IMR-90 (cell line): Measurements from ENCODE around the gene CDC6. TPM values are rescaled to one million over a fixed set of nuclear protein-coding genes. Genes with fewer than 3 reads are reported as not detected.

Source experiments
- ATAC-seq: fragments of 200-7000 bp; cut with Tn5 transposase; 2 replicates; pipeline ENCODE4 v1.9.1; 2020; ENCODE audit warnings: low read depth, mild to moderate bottlenecking, moderate library complexity
- BruUV-seq: library from RNA; stranded (reverse); fragments of 400-500 nt; replicated peaks from 2 replicates; lab custom pipeline; 2021; lab: Mats Ljungman, UMichigan
- CTCF ChIA-PET: fragments of 300-600 bp; formaldehyde crosslinking; extraction: SDS; loops from one replicate; lab custom pipeline; 2021; ENCODE audit warnings: antibody characterized with exemption; lab: Yijun Ruan, JAX
- POLR2A ChIA-PET: fragments of 300-600 bp; sonication (Branson Sonifier 250); formaldehyde crosslinking; loops from one replicate; lab custom pipeline; 2022; ENCODE audit warnings: antibody characterized with exemption; ENCODE audit not compliant: unreplicated experiment; lab: Charles Lee
- DNase-seq: peaks from one replicate; pipeline ENCODE4 v3.0.0; 2013
- H2AFZ ChIP-seq: replicated peaks from 2 replicates; pipeline ENCODE3; 2013; ENCODE audit warnings: low read length, mild to moderate bottlenecking; ENCODE audit not compliant: poor library complexity
- H2AK5ac ChIP-seq: 2 replicates; pipeline ENCODE4 v1.6.1; 2013; ENCODE audit warnings: low read depth, low read length, inconsistent platforms
- H2AK9ac ChIP-seq: replicated peaks from 2 replicates; pipeline ENCODE3; 2013; ENCODE audit warnings: mild to moderate bottlenecking, low read depth, low read length, moderate library complexity; ENCODE audit not compliant: poor library complexity
- H2BK120ac ChIP-seq: 2 replicates; pipeline ENCODE4 v1.6.1; 2013; ENCODE audit warnings: low read depth, low read length, inconsistent platforms
- H2BK15ac ChIP-seq: 3 replicates; pipeline ENCODE4 v1.6.1; 2013; ENCODE audit warnings: low read depth, low read length, inconsistent platforms
- H2BK20ac ChIP-seq: 2 replicates; pipeline ENCODE4 v1.6.1; 2013; ENCODE audit warnings: low read depth, mild to moderate bottlenecking, inconsistent platforms, low read length, moderate library complexity
- H2BK5ac ChIP-seq: 2 replicates; pipeline ENCODE4 v1.6.1; 2013; ENCODE audit warnings: mild to moderate bottlenecking, low read depth, low read length, inconsistent platforms; ENCODE audit not compliant: poor library complexity, severe bottlenecking
- H3K14ac ChIP-seq: replicated peaks from 2 replicates; pipeline ENCODE4 v1.6.1; 2013; ENCODE audit warnings: low read depth, low read length, inconsistent platforms
- H3K18ac ChIP-seq: 2 replicates; pipeline ENCODE4 v1.6.1; 2013; ENCODE audit warnings: low read depth, low read length, control low read depth
- H3K23ac ChIP-seq: 2 replicates; pipeline ENCODE4 v1.6.1; 2013; ENCODE audit warnings: low read depth, low read length, inconsistent platforms
- H3K27ac ChIP-seq: 2 replicates; pipeline ENCODE4 v1.5.1; 2013; ENCODE audit warnings: mild to moderate bottlenecking, control low read depth, low read length; ENCODE audit not compliant: insufficient read depth
- H3K27me3 ChIP-seq: 2 replicates; pipeline ENCODE4 v1.6.1; 2013; ENCODE audit warnings: low read length; ENCODE audit not compliant: control insufficient read depth, insufficient read depth
- H3K36me3 ChIP-seq: 2 replicates; pipeline ENCODE4 v1.6.1; 2013; ENCODE audit warnings: low read length, mixed read lengths; ENCODE audit not compliant: control insufficient read depth, insufficient read depth
- H3K4ac ChIP-seq: 2 replicates; pipeline ENCODE4 v1.6.1; 2013; ENCODE audit warnings: low read depth, low read length, inconsistent platforms
- H3K4me1 ChIP-seq: 2 replicates; pipeline ENCODE4 v1.6.1; 2013; ENCODE audit warnings: low read length, mixed read lengths; ENCODE audit not compliant: control insufficient read depth, insufficient read depth
- H3K4me2 ChIP-seq: 2 replicates; pipeline ENCODE4 v1.6.1; 2013; ENCODE audit warnings: low read depth, mild to moderate bottlenecking, control low read depth, low read length, moderate library complexity
- H3K4me3 ChIP-seq: 2 replicates; pipeline ENCODE4 v1.5.1; 2013; ENCODE audit warnings: low read depth, mild to moderate bottlenecking, control low read depth, low read length, moderate library complexity; ENCODE audit not compliant: insufficient read depth
- H3K56ac ChIP-seq: 2 replicates; pipeline ENCODE4 v1.6.1; 2013; ENCODE audit warnings: low read length, inconsistent platforms; ENCODE audit not compliant: insufficient read depth; ENCODE audit errors: extremely low read depth
- H3K79me1 ChIP-seq, 2 experiments: 2 replicates each; pipeline ENCODE4 v1.6.1; 2013; ENCODE audit warnings: low read length in 2 of 2, inconsistent platforms in 1 of 2, low read depth in 1 of 2
- H3K9ac ChIP-seq: 2 replicates; pipeline ENCODE4 v1.6.1; 2013; ENCODE audit warnings: low read depth, low read length, control low read depth
- H3K9me1 ChIP-seq: 2 replicates; pipeline ENCODE4 v1.6.1; 2013; ENCODE audit warnings: low read length, inconsistent platforms; ENCODE audit not compliant: insufficient read depth
- H3K9me3 ChIP-seq: 2 replicates; pipeline ENCODE4 v1.6.1; 2013; ENCODE audit warnings: low read length; ENCODE audit not compliant: control insufficient read depth, insufficient read depth
- H4K20me1 ChIP-seq: 2 replicates; pipeline ENCODE4 v1.6.1; 2013; ENCODE audit warnings: low read length, inconsistent platforms; ENCODE audit not compliant: insufficient read depth
- H4K5ac ChIP-seq: 2 replicates; pipeline ENCODE4 v1.6.1; 2013; ENCODE audit warnings: mild to moderate bottlenecking, low read depth, low read length, control low read depth
- H4K8ac ChIP-seq, 2 experiments: 2 replicates each; pipeline ENCODE4 v1.6.1; 2013; ENCODE audit warnings: low read depth in 2 of 2, low read length in 2 of 2, control low read depth in 1 of 2, inconsistent platforms in 1 of 2
- H4K91ac ChIP-seq: 2 replicates; pipeline ENCODE4 v1.6.1; 2013; ENCODE audit warnings: low read depth, low read length, inconsistent platforms; ENCODE audit not compliant: insufficient read depth
- BHLHE40 ChIP-seq: fragments of 150-350 bp; IDR thresholded peaks from 2 replicates; pipeline ENCODE4 v1.6.1; 2016; ENCODE audit warnings: mild to moderate bottlenecking, low read depth, low read length
- CHD1 ChIP-seq: IDR thresholded peaks from 2 replicates; pipeline ENCODE4 v1.6.1; 2012; ENCODE audit warnings: low read depth, low read length, improper control_type of control experiment
- FOS ChIP-seq: fragments of 150-350 bp; IDR thresholded peaks from 2 replicates; pipeline ENCODE4 v1.6.1; 2016; ENCODE audit warnings: low read depth, low read length
- MAFK ChIP-seq: IDR thresholded peaks from 2 replicates; pipeline ENCODE4 v1.6.1; 2012; ENCODE audit warnings: low read depth, low read length, improper control_type of control experiment
- MAZ ChIP-seq: IDR thresholded peaks from 2 replicates; pipeline ENCODE4 v1.6.1; 2012; ENCODE audit warnings: low read depth, mild to moderate bottlenecking, low read length, improper control_type of control experiment, moderate library complexity, borderline replicate concordance
- MXI1 ChIP-seq: IDR thresholded peaks from 2 replicates; pipeline ENCODE4 v1.6.1; 2012; ENCODE audit warnings: low read depth, mild to moderate bottlenecking, low read length, moderate library complexity, borderline replicate concordance
- POLR2A ChIP-seq: IDR thresholded peaks from 2 replicates; pipeline ENCODE4 v1.6.1; 2012; ENCODE audit warnings: mild to moderate bottlenecking, low read depth, low read length
- RAD21 ChIP-seq: IDR thresholded peaks from 2 replicates; pipeline ENCODE4 v1.6.1; 2012; ENCODE audit warnings: low read length, improper control_type of control experiment
- RCOR1 ChIP-seq: IDR thresholded peaks from 2 replicates; pipeline ENCODE4 v1.6.1; 2012; ENCODE audit warnings: mild to moderate bottlenecking, low read length, improper control_type of control experiment; ENCODE audit not compliant: insufficient replicate concordance
- RFX5 ChIP-seq: IDR thresholded peaks from 2 replicates; pipeline ENCODE4 v1.8.0; 2012; ENCODE audit warnings: low read depth, mild to moderate bottlenecking, low read length, moderate library complexity
- SMC3 ChIP-seq: fragments of 150-350 bp; IDR thresholded peaks from 2 replicates; pipeline ENCODE4 v1.6.1; 2016; ENCODE audit warnings: low read depth, mild to moderate bottlenecking, antibody characterized with exemption, low read length, moderate library complexity
- WGBS, 2 experiments: methylation state at CpG; one replicate each; pipeline versions ENCODE4 v1.1.5 to v1.1.7; 2013; ENCODE audit warnings: missing lambda C conversion rate in 2 of 2; ENCODE audit not compliant: insufficient read length in 1 of 2; ENCODE audit errors: extremely low coverage in 2 of 2; 5-methylcytosine and 5-hydroxymethylcytosine counted together
- dilution Hi-C: fragments of 300-500 bp; cut with HindIII; formaldehyde crosslinking; loops from one replicate; pipeline ENCODE4 v1.14.3; 2018; ENCODE audit warnings: low sequenced_read_pairs; ENCODE audit not compliant: unreplicated experiment
- in situ Hi-C: fragments of 300-500 bp; cut with MboI; formaldehyde crosslinking; loops from 3 replicates; pipeline ENCODE4 v1.14.3; 2019; ENCODE audit warnings: low sequenced_read_pairs, inconsistent platforms, mixed read lengths
- intact Hi-C: fragments of 100-400 bp; cut with micrococcal nuclease; formaldehyde crosslinking; loops from 2 replicates; pipeline ENCODE4 v1.10.0; 2022
- polyA plus RNA-seq, 3 experiments: library from polyadenylated mRNA; depleted of rRNA; stranded (reverse); fragments of >200 nt; gene quantifications; 2 replicates each; pipeline ENCODE4 v1.2.3, GENCODE V29; 2012; ENCODE audit warnings: low replicate concordance in 1 of 3
- total RNA-seq: library from RNA; depleted of rRNA; stranded (reverse); fragments of >200 nt; gene quantifications from 2 replicates; pipeline ENCODE4 v1.2.3, GENCODE V29; 2012

CDC6 gene
- total and polyA plus RNA-seq, 2 of the 4 experiments (the other 2 are of a cell fraction) = 15.3 to 25.6 TPM

GRCh38 chr17:40328386-40328766 is 40.7 kb downstream of the CDC6 start:
- H2BK20ac ChIP-seq = no peak overlapping the region
- peaks cover 53% of the 10 kb centered on the region for H3K4me1 ChIP-seq

More at GRCh38 chr17:40328386-40328766, 40.7 kb downstream of the CDC6 start:
- no peak overlapping the region for H4K8ac ChIP-seq
- no peak overlapping the region for H2BK120ac ChIP-seq
- H3K4me2 ChIP-seq = no peak overlapping the region
- H3K27ac ChIP-seq = no peak overlapping the region
- ChIA-PET POLR2A (no interaction called here), CTCF (no interaction called here)
- H3K9me3 ChIP-seq = no peaks in the 10 kb centered on the region
- no peak overlapping the region for H3K18ac ChIP-seq
- no peak overlapping the region for H3K23ac ChIP-seq
- peaks cover 21 to 91% of the 10 kb centered on the region in 2 experiments for H3K79me1 ChIP-seq
- BruUV-seq = no TSS peak
- H2AFZ ChIP-seq = no peak overlapping the region
- TF ChIP-seq RCOR1 = no peak
- no peak for TF ChIP-seq MXI1
- no peak for TF ChIP-seq FOS
- no peak for TF ChIP-seq BHLHE40
- no peak for TF ChIP-seq SMC3
- TF ChIP-seq MAFK = no peak
- TF ChIP-seq MAZ = no peak
- TF ChIP-seq POLR2A = no peak
- TF ChIP-seq CHD1 = no peak
- TF ChIP-seq RAD21 = no peak
- TF ChIP-seq RFX5 = no peak
- H3K9ac ChIP-seq = no peak overlapping the region
- H3K14ac ChIP-seq = no peak overlapping the region
- no peak overlapping the region for H2AK9ac ChIP-seq
- H2AK5ac ChIP-seq = no peak overlapping the region
- no peak overlapping the region for H4K91ac ChIP-seq
- no peak overlapping the region for H2BK15ac ChIP-seq
- no peak for DNase-seq
- dilution Hi-C loops (no loop called here), in situ Hi-C loops (no loop called here), intact Hi-C loops (no loop called here)
- ATAC-seq = no peak
- H3K56ac ChIP-seq = no peak overlapping the region
- peaks cover 30% of the 10 kb centered on the region for H3K9me1 ChIP-seq
- H3K4me3 ChIP-seq = no peak overlapping the region
- H4K20me1 ChIP-seq = peaks cover 53% of the 10 kb centered on the region
- H4K5ac ChIP-seq = no peak overlapping the region
- no CpG with 5 or more reads among the region's 2 CpGs for WGBS, 2 experiments
- no peaks in the 10 kb centered on the region for H3K27me3 ChIP-seq
- H3K36me3 ChIP-seq = peaks cover 4% of the 10 kb centered on the region
- H2BK5ac ChIP-seq = no peak overlapping the region
- H3K4ac ChIP-seq = no peak overlapping the region
